Osteoblast (primary cell): ENCODE data around the gene SPATS2L. TPM values are rescaled to one million over a fixed set of nuclear protein-coding genes. Genes with fewer than 3 reads are reported as not detected.
A peak's percentile ranks its signal among the peaks of the same experiment; 100 is the strongest.

Experiments used
- DNase-seq: peaks from one replicate; pipeline ENCODE4 v3.0.0; 2011; ENCODE audit warnings: low spot score, mixed read lengths; ENCODE audit not compliant: insufficient read length; ENCODE audit errors: missing footprints
- H2AFZ ChIP-seq: 2 replicates; pipeline ENCODE4 v1.6.0; 2011; ENCODE audit warnings: mild to moderate bottlenecking, low read length
- H3K27ac ChIP-seq: 2 replicates; pipeline ENCODE4 v1.5.1; 2011; ENCODE audit warnings: mild to moderate bottlenecking, low read depth, low read length, moderate library complexity
- H3K27me3 ChIP-seq: 2 replicates; pipeline ENCODE4 v1.6.0; 2012; ENCODE audit warnings: mild to moderate bottlenecking, control low read depth, inconsistent platforms, low read length, moderate library complexity; ENCODE audit not compliant: insufficient read depth
- H3K36me3 ChIP-seq: 2 replicates; pipeline ENCODE4 v1.5.1; 2011; ENCODE audit warnings: mild to moderate bottlenecking, low read length, control low read depth, moderate library complexity; ENCODE audit not compliant: insufficient read depth
- H3K4me1 ChIP-seq: 2 replicates; pipeline ENCODE4 v1.5.1; 2011; ENCODE audit warnings: mild to moderate bottlenecking, low read length, control low read depth, moderate library complexity; ENCODE audit not compliant: insufficient read depth
- H3K4me2 ChIP-seq: 2 replicates; pipeline ENCODE4 v1.6.0; 2011; ENCODE audit warnings: mild to moderate bottlenecking, low read length; ENCODE audit not compliant: insufficient read depth
- H3K4me3 ChIP-seq: fragments of 200-600 bp; sonication (generic); 3 replicates; pipeline ENCODE4 v1.5.1; 2012; ENCODE audit warnings: mild to moderate bottlenecking, low read length, inconsistent platforms; ENCODE audit not compliant: insufficient read depth
- H3K79me2 ChIP-seq: 2 replicates; pipeline ENCODE4 v1.6.0; 2012; ENCODE audit warnings: mild to moderate bottlenecking, low read length, control low read depth, inconsistent platforms; ENCODE audit not compliant: insufficient read depth
- H3K9me3 ChIP-seq: 2 replicates; pipeline ENCODE4 v1.5.1; 2011; ENCODE audit warnings: low read depth, low read length, control low read depth
- H4K20me1 ChIP-seq: 2 replicates; pipeline ENCODE4 v1.6.0; 2012; ENCODE audit warnings: mild to moderate bottlenecking, low read length, control low read depth; ENCODE audit not compliant: insufficient read depth
- total RNA-seq: library from RNA; depleted of rRNA; stranded (reverse); fragments of >200 nt; gene quantifications from 2 replicates; pipeline ENCODE4 v1.2.3, GENCODE V29; 2012
- TF ChIP-seq, protein P1 (sequence below): IDR thresholded peaks from 2 replicates; pipeline ENCODE4 v1.5.1; 2011; ENCODE audit warnings: mild to moderate bottlenecking, low read depth, low read length, moderate library complexity; ENCODE audit errors: extremely low read depth

SPATS2L gene
- total RNA-seq, 1 donor: 74.6 TPM

DNA sequence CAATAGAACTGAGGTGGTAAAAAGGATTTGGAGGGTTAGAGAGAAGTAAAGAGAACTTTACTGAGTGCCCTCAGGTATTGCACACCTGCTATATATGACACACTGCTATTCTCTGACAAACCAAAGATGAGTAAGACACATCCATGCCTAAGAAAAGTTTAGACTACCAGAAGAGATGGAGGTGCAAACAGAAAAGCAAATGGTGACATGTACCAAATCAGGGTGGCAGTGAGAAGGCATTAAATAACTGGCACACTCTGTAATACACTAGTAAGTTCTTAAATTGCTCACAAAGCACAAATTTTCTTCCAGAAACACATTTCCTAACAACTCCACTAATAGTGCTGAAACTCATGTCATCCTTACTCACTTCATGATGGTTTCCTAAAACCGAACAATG, 114.8 kb downstream of the SPATS2L start:
- TF ChIP-seq, protein P1, sequence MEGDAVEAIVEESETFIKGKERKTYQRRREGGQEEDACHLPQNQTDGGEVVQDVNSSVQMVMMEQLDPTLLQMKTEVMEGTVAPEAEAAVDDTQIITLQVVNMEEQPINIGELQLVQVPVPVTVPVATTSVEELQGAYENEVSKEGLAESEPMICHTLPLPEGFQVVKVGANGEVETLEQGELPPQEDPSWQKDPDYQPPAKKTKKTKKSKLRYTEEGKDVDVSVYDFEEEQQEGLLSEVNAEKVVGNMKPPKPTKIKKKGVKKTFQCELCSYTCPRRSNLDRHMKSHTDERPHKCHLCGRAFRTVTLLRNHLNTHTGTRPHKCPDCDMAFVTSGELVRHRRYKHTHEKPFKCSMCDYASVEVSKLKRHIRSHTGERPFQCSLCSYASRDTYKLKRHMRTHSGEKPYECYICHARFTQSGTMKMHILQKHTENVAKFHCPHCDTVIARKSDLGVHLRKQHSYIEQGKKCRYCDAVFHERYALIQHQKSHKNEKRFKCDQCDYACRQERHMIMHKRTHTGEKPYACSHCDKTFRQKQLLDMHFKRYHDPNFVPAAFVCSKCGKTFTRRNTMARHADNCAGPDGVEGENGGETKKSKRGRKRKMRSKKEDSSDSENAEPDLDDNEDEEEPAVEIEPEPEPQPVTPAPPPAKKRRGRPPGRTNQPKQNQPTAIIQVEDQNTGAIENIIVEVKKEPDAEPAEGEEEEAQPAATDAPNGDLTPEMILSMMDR: no peak
- DNase-seq: no peak
- Histone ChIP-seq H3K4me2 (no peak overlapping the region), H3K27me3 (no peaks in the 10 kb centered on the region), H3K36me3 (peaks cover 38% of the 10 kb centered on the region), H3K4me1 (no peaks in the 10 kb centered on the region), H2AFZ (no peak overlapping the region), H3K4me3 (no peak overlapping the region), H4K20me1 (no peaks in the 10 kb centered on the region), H3K9me3 (no peaks in the 10 kb centered on the region), H3K27ac (no peak overlapping the region), H3K79me2 (peaks cover 2% of the 10 kb centered on the region)

- peaks cover under 1% of the 10 kb centered on the region for H3K79me2 ChIP-seq
- peaks cover 34% of the 10 kb centered on the region for H3K36me3 ChIP-seq
- no peaks in the 10 kb centered on the region for H4K20me1 ChIP-seq
- TF ChIP-seq, protein P1: no peak
- DNase-seq: no peak
- no peaks in the 10 kb centered on the region for H3K27me3 ChIP-seq
- H3K4me3 ChIP-seq: no peak overlapping the region
- H3K4me2 ChIP-seq: no peak overlapping the region
- H3K27ac ChIP-seq: no peak overlapping the region
- H3K9me3 ChIP-seq: no peaks in the 10 kb centered on the region
- H2AFZ ChIP-seq: no peak overlapping the region
- H3K4me1 ChIP-seq: no peaks in the 10 kb centered on the region
These were observed 115.6 kb downstream of the SPATS2L start for GRCh38 chr2:200422071-200422470.

GRCh38 chr2:200422532-200423261, 116.2 kb downstream of the SPATS2L start:
- Histone ChIP-seq H4K20me1 (no peaks in the 10 kb centered on the region), H3K27me3 (no peaks in the 10 kb centered on the region), H3K36me3 (peaks cover 33% of the 10 kb centered on the region), H2AFZ (no peak overlapping the region), H3K79me2 (no peaks in the 10 kb centered on the region), H3K4me1 (no peaks in the 10 kb centered on the region), H3K27ac (no peak overlapping the region), H3K4me2 (no peak overlapping the region), H3K9me3 (no peaks in the 10 kb centered on the region), H3K4me3 (no peak overlapping the region)
- no peak for DNase-seq
- TF ChIP-seq, protein P1: peak; percentile 32

DNA sequence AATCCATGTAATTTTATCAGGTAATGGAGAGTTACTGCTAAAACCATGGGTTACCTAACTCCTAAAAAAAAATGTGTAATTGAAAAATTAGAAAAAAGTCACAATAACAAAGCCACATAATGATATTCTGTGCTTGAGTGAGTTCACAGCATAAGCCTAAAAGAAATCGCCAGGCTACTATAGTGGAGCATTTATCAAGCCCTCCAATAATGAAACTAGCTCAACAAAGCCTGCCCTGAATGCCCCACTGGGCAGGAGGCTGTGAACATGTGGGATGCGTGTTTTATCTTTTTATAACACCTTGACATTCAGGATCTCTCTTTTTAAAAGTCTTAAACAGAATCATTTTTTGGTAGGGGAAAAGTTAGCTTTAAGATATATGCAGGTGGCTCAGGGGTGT, 117.0 kb downstream of the SPATS2L start:
- Histone ChIP-seq H4K20me1 (no peaks in the 10 kb centered on the region), H3K4me2 (no peak overlapping the region), H3K9me3 (no peaks in the 10 kb centered on the region), H2AFZ (no peak overlapping the region), H3K36me3 (peaks cover 33% of the 10 kb centered on the region), H3K4me1 (no peaks in the 10 kb centered on the region), H3K27me3 (no peaks in the 10 kb centered on the region), H3K27ac (no peak overlapping the region), H3K79me2 (no peaks in the 10 kb centered on the region), H3K4me3 (no peak overlapping the region)
- DNase-seq: no peak
- TF ChIP-seq, protein P1: no peak
